ENCODE data around the gene TMEM222.

TMEM222 gene

GRCh38 chr1:27306892-27307761 is 14.8 kb upstream of the TMEM222 start:
- DNase-seq, result no peak

- DNase-seq, result no peak
Observed at GRCh38 chr1:27307874-27308598, 13.9 kb upstream of the TMEM222 start.

DNA sequence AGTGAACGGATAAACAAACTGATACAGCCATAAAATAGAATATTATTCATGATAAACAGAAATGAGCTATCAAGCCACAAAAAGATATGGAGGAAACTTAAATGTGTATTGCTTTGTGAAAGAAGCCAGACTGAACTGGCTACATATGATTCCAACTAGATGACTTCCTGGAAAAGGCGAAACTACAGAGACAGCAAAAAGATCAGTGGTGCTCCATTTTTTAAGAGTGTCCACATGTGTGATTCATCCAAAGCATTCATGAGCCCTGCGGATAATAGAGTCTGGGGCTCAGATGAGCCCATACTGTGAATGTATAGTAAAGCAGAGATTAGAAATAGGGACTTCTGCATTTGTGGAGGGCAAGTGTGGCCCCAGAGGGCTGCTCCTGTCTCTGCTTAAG is 7.8 kb upstream of the TMEM222 start:
- DNase-seq, result no peak

DNA sequence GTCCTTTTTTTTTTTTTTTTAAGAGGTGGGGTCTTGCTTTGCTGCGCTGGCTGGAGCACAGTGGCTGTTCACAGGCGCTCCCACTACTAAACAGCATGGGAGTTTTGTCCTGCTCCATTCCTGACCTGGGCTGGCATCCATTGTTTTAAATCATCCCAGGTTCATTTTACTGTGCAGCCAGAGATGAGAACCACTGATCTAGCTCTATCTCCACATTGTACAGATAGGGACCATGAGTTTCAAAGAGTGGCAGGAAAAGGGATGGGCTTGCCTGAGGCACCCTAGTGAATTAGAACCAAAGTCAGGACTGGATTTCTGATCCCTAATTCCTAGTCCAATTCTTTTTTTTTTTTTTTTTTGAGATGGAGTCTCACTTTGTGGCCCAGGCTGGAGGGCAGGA is 7.2 kb upstream of the TMEM222 start:
- DNase-seq, result no peak

DNA sequence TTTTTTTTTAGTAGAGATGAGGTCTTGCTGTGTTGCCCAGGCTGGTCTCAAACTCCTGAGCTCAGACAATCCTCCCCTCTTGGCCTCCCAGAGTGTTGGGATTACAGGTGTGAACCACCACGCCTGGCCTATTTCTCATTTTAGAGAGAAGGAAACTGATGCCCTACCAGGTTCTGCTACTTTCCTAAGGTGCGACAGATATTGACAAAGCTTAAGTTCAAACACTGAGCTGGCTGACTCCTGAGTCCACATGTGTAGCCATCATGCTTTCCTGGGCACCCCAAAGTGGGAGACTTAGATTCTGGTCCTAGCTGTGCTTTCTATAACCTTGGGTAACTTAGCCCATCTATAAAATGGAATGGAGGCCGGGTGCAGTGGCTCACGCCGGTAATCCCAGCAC is 5.1 kb upstream of the TMEM222 start:
- no peak for DNase-seq

- DNase-seq, result no peak
Observed at GRCh38 chr1:27318136-27318535, 3.8 kb upstream of the TMEM222 start.

GRCh38 chr1:27318596-27318995 is 3.4 kb upstream of the TMEM222 start:
- DNase-seq, result no peak

DNA sequence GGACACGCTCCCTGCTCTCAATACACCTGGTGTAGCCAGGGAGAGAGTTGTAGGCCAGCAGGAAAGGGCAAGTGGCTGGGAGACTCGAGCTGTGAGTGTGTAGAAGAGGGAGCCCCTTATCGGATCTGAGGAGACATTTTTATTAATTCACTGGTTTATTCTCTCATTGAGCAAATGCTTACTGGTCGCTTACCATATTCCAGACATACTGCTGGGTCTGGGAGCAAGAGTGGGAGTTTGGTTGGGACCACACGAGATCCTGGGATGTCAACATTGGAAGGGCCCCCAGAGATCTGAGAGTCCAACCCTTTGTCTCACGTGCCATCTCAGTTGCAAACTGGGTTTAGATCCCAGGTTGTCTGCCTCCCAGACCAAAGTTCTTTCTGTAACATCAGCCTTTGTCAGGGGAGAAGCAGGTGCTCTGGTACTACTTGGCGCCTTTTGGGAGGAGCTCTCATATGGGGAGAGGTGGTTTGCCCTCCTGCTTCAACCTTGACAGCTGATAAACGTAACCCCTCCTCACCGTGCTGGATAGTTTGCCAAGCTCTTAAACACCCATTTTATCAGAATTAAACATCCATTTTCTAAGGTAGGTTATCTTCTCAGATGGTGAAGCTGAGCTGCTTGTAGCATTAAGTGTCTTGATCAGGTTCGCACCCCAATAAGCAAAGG is 742 bp downstream of the TMEM222 start:
- DNase-seq, result no peak

DNA sequence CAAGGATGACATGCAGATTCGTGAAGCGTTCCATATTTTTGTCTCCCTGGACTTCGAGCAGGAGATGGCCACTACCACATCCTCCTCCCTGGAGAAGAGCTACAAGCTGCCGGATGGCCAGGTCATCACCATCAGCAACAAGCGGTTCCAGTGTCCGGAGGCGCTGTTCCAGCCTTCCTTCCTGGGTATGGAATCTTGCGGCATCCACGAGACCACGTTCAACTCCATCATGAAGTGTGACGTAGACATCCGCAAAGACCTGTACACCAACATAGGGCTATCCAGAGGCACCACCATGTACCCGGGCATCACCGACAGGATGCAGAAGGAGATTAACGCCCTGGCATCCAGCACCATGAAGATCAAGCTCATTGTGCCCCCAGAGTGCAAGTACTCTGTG is 3.3 kb downstream of the TMEM222 start:
- DNase-seq, result no peak

DNA sequence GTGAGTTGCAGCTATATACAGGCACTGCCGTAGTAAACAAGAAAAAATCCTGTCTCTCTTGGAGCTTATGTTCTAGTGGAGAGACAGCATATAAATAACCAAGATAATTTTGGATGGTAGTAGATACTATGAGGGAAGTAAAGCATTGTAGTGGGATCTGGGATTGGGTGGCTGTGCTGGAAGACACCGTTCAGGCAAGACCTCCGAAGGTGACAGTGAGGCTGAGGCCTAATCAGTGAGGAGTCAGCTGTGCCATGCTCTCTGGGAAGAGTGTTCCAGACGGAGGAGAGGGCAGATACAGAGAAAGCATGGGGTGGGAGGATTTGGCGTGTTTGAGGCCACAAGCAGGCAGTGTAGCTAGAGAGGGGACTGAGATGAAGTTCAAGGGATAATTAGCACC is 6.0 kb downstream of the TMEM222 start:
- no peak for DNase-seq

DNA sequence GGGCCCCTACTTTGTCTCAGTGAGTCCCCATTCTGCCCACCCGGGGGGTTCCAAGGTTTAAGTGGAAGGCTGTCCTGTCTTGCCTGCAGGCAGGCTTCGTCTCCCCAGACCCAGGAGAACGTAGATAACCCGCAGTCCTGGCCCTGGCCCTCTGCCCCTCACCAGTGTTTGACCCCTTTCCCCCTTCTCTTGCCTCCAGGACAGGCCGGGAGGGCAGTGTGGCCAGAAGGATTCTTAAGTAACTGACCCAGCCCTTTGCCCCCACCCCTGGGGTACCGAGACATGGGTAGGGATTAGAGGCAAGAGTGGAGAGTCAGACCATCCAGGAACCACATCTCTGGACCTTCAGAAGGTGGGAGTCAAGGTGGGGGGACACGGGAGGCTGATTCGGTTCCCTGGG is 8.8 kb downstream of the TMEM222 start:
- no peak for DNase-seq

DNA sequence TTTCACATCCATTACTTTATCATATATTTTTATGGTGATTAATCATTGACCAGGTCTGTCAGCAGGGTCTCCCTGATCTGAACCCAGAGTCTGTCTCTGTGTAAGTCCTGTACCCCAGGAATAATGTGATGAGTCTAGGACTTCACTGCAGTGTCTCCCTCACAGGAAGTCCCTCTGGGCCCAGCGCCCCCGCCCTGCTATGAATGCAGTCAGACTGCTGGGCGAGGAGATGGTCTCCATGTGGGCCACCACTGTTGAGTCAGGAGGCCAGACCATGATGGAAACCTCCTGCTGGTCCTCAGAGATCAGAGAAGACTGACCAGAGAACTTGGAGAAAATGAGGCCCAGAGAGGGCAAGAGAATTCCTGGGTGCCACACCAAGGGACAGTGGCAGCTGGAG is 9.5 kb downstream of the TMEM222 start:
- no peak for DNase-seq

- DNase-seq, result no peak
Observed at GRCh38 chr1:27331922-27332321, 10.0 kb downstream of the TMEM222 start.

GRCh38 chr1:27332536-27333281 is 10.7 kb downstream of the TMEM222 start:
- no peak for DNase-seq

- DNase-seq, result no peak
Observed at GRCh38 chr1:27333717-27334279, 11.8 kb downstream of the TMEM222 start.

- no peak for DNase-seq
Observed at GRCh38 chr1:27335506-27336422, 13.8 kb downstream of the TMEM222 start.

GRCh38 chr1:27336756-27337155 is 14.8 kb downstream of the TMEM222 start:
- DNase-seq, result no peak

- DNase-seq, result no peak
Observed at GRCh38 chr1:27338751-27339150, 16.8 kb downstream of the TMEM222 start.

DNA sequence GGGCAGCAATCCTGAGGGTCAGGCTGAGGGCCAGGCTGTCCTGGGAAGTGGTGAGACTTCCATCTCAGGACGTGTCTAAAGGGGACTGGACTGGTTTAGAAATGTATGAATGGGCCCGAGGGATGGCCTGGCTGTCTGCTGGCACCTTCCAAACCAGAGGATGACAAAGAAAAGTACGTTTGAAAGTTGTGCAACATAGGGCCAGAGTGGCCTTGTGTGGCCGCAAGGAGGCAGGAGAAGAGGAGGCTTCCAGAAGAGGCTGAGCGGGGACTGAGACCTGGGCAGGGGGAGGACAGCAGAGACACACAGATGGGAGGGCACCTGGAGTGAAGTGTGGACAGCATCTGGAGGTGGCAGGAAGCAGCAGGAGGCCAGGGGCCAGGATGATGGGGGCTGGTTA is 17.2 kb downstream of the TMEM222 start:
- DNase-seq, result no peak

DNA sequence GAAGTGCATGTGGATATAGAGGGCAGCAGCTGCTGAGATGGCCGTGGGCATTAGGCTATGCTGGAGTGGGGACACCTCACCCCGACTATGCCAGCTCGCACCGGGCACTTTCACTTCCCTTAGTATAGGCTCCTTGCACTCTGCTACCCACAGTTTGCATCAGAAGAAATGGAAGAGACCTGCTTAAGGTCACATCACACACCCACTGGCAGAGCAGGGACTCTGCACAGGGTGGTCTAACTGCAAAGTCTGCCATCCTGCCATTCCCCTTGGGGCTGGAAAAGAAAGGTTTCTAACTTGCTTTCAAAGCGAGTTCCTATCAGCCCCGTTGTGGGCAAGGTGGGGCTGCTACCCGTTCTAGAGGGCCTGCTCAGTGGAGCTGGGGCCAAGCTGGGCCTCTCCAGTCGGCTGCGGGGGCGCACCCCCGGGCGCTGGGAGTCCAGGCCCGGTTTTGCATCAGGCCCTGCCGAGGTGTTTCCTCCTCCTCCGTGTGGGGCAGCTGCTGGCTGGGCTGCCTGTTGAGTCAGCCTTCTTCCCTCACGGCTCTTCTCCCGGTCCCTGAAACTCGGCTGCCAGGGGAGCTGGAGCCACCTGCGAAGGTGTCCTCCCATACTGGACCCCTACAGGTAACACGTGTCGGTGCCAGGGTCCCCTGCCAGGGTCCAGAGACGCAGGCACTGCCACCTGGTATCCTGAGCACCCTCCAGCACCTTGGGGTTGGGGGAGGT is 19.7 kb downstream of the TMEM222 start, which contains the start of gene SYTL1:
TSS of gene SYTL1 (plus strand) at position 498 of the 728 bp plus-strand sequence. CDS start 3,313 bp downstream, outside the sequence.
- DNase-seq, result no peak

DNA sequence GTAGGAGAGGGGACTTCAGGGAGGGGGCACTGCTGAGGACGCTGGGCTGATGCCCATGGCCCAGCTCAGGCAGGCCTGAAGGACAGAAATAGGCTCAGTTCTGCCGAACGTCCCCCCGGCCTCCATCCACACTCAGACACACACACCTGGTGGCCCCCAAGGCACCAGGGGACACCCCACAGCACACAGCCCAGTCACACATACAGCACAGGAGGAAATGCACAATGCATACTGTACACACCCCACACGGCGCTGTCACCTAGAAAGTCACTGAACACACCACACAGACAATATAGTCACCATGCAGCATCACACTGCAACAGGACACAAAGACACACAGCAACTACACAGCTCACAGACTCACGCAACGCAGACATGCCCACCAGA is 20.4 kb downstream of the TMEM222 start:
- DNase-seq, result no peak
